C4-2B (cell line): ENCODE results near the gene CLDN1.
A peak's percentile ranks its signal among the peaks of the same experiment; 100 is the strongest.

Experiments used
- H3K27ac ChIP-seq: fragments of 450-650 bp; 2 replicates; pipeline ENCODE4 v1.5.1; 2017
- ZFX ChIP-seq: fragments of 450-650 bp; IDR thresholded peaks from 2 replicates; pipeline ENCODE4 v1.6.1; 2017
- TF ChIP-seq, protein P1 (sequence below): fragments of 450-650 bp; conservative IDR thresholded peaks from 2 replicates; pipeline ENCODE4 v1.5.1; 2017; ENCODE audit warnings: mild to moderate bottlenecking

Gene CLDN1

GRCh38 chr3:190319660-190320059, 2.6 kb downstream of the CLDN1 start:
- no peak for TF ChIP-seq ZFX
- TF ChIP-seq, protein P1, sequence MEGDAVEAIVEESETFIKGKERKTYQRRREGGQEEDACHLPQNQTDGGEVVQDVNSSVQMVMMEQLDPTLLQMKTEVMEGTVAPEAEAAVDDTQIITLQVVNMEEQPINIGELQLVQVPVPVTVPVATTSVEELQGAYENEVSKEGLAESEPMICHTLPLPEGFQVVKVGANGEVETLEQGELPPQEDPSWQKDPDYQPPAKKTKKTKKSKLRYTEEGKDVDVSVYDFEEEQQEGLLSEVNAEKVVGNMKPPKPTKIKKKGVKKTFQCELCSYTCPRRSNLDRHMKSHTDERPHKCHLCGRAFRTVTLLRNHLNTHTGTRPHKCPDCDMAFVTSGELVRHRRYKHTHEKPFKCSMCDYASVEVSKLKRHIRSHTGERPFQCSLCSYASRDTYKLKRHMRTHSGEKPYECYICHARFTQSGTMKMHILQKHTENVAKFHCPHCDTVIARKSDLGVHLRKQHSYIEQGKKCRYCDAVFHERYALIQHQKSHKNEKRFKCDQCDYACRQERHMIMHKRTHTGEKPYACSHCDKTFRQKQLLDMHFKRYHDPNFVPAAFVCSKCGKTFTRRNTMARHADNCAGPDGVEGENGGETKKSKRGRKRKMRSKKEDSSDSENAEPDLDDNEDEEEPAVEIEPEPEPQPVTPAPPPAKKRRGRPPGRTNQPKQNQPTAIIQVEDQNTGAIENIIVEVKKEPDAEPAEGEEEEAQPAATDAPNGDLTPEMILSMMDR = no peak
- no peak overlapping the region for H3K27ac ChIP-seq

DNA sequence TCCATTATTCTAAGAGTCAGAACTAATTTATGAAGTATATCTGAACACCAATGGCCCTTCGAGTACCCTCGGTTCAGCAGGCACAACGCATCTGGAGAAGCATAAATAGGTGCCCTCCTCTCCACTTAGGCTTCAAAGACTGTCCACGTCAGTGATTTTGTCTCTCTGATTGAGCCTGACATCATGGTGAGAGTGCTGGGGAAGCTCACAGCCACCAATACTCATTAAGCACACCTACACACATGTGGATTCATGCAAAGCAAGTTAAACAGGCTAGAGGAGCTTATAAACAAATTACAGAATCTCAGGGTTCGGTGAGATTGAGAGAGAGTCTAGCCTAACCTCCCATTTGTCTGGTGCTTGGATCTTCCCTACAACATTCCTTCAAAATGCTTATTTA, 3.6 kb downstream of the CLDN1 start:
- no peak overlapping the region for H3K27ac ChIP-seq
- TF ChIP-seq ZFX = no peak
- TF ChIP-seq, protein P1 = no peak

- TF ChIP-seq, protein P1 = no peak
- no peak for TF ChIP-seq ZFX
- H3K27ac ChIP-seq = no peak overlapping the region
Measured at GRCh38 chr3:190314741-190315140, 7.5 kb downstream of the CLDN1 start.

DNA sequence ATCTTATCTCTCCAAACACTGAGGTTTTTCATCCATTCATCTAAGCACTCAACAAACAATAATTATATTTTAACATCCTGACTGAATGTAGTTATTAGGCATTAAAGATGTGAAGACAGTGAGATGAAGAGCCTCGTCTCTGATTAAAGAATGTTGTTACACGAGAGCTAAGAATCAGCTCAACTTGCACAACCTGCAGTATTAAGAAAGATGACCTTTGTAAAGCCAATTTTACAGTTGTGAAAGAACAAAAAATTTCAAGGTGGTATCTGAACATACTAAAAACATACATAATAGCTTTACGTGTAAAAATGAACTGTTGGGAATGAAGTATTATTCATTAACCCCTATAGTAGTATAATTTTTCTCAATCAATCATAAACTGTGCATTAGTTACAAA, 12.8 kb downstream of the CLDN1 start:
- TF ChIP-seq, protein P1 = no peak
- no peak for TF ChIP-seq ZFX
- no peak overlapping the region for H3K27ac ChIP-seq

DNA sequence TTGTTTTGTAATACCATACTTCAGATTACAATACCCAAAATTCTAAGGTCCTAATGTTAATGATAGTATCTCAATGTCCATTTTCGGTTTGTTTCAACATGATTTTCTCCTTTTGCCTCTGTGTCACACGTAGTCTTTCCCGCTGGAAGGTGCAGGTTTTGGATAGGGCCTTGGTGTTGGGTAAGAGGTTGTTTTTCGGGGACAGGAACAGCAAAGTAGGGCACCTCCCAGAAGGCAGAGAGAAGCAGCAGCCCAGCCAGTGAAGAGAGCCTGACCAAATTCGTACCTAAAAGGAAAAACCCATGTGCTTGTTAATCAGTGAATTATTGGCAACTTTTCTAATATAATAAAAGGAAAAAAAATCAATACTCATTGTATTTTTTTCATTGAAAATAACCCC, 14.1 kb downstream of the CLDN1 start:
- no peak overlapping the region for H3K27ac ChIP-seq
- TF ChIP-seq, protein P1 = no peak
- TF ChIP-seq ZFX = no peak

- no peak overlapping the region for H3K27ac ChIP-seq
- TF ChIP-seq ZFX = no peak
- TF ChIP-seq, protein P1 = no peak
Measured at GRCh38 chr3:190307164-190307545, 15.1 kb downstream of the CLDN1 start.

DNA sequence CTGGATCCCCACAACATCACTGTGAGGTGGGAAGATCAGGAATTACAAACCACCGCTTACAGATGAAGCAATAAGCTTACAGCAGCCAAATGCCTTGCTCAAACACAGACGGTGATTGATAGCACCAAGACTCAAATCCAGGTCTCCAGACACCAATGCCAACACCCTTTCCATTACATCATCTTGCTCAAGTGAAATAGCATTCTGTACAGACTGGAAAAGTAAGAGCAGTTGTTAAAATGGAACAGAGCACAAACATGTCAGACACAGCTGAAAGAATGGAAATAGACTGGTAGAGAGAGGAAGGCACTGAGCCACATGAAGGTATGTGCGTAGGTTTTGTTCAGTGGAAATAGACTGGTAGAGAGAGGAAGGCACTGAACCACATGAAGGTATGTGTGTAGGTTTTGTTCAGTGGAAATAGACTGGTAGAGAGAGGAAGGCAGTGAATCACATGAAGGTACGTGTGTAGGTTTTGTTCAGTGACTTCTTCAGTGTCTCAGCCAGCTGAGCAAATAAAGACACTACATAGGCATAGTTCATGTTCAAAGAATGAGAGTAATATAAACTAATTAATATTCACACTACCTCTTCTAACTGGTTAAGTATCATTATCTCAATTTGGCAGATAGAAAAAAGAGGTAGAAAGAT, 15.6 kb downstream of the CLDN1 start:
- TF ChIP-seq, protein P1 = no peak
- TF ChIP-seq ZFX = no peak
- peak overlapping the region; percentile 20; the same call in 1 of the 2 replicates for H3K27ac ChIP-seq
